Ovary (tissue), 3 donors: ENCODE data around the gene LRFN2.

Source experiments
- POLR2A ChIP-seq: fragments of 450-650 bp; IDR thresholded peaks from one replicate; pipeline ENCODE4 v1.6.1; 2017; ENCODE audit warnings: antibody characterized with exemption, mild to moderate bottlenecking, moderate library complexity
- TF ChIP-seq, protein P1 (sequence below), 3 donors: fragments of 450-650 bp in 2 of 3; fragments of 200-600 bp in 1 of 3; IDR thresholded peaks; one replicate each; pipeline versions ENCODE4 v1.5.1 to v1.8.0; 2016 to 2022; ENCODE audit warnings: antibody characterized with exemption in 3 of 3, mild to moderate bottlenecking in 1 of 3
- donor health status: DM: no; HTN: no; CAD: no.

DNA sequence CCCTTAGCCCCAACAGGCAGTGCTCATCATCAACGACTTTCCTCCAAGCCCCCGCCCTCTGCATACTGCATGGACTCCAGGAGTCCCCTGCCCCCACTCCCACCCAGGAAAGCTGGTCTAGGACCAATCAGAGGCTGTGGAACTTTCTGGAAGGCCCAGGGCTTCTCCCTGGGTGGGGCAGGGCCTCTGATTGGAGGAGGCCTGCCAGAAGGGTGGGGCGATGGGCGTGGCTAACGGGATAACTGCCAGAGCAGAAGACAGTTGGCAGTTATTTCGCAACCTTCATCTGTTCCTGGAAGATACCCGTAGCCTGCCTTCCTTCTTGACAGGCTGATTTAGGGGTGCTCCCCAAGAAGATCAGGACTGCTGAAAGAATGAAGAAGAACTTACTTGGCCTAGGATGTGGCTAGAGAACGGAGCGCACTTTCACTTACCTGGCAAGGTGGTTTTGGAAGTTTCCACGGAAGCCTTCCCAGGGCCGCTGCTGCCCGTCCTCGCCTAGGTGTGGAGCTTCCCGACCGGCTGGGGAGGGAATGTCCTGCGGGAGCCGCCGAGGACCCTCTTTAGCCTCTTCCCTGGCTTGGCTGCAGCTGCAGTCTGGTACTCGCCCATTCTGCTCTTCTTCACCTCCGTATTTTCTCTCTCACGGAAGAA is 209.0 kb downstream of the LRFN2 start:
- TF ChIP-seq, protein P1, sequence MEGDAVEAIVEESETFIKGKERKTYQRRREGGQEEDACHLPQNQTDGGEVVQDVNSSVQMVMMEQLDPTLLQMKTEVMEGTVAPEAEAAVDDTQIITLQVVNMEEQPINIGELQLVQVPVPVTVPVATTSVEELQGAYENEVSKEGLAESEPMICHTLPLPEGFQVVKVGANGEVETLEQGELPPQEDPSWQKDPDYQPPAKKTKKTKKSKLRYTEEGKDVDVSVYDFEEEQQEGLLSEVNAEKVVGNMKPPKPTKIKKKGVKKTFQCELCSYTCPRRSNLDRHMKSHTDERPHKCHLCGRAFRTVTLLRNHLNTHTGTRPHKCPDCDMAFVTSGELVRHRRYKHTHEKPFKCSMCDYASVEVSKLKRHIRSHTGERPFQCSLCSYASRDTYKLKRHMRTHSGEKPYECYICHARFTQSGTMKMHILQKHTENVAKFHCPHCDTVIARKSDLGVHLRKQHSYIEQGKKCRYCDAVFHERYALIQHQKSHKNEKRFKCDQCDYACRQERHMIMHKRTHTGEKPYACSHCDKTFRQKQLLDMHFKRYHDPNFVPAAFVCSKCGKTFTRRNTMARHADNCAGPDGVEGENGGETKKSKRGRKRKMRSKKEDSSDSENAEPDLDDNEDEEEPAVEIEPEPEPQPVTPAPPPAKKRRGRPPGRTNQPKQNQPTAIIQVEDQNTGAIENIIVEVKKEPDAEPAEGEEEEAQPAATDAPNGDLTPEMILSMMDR (IDR thresholded peaks at IDR 0.05) = no peak
- no peak for TF ChIP-seq POLR2A
